CD4-positive, alpha-beta T cell treated with Interferon alpha-2 for 1 hour (primary cell): ENCODE results near the gene SLC34A3.
"Not testable (repeated sequence)": the region's sequence is repeated elsewhere in the genome, so short reads cannot be mapped to it uniquely, and the experiment has no call there.

ENCODE experiments used
- DNase-seq, 2 donors: peaks; one replicate each; pipeline ENCODE4 v3.0.0-alpha.2; 2020 to 2022

SLC34A3 gene

DNA sequence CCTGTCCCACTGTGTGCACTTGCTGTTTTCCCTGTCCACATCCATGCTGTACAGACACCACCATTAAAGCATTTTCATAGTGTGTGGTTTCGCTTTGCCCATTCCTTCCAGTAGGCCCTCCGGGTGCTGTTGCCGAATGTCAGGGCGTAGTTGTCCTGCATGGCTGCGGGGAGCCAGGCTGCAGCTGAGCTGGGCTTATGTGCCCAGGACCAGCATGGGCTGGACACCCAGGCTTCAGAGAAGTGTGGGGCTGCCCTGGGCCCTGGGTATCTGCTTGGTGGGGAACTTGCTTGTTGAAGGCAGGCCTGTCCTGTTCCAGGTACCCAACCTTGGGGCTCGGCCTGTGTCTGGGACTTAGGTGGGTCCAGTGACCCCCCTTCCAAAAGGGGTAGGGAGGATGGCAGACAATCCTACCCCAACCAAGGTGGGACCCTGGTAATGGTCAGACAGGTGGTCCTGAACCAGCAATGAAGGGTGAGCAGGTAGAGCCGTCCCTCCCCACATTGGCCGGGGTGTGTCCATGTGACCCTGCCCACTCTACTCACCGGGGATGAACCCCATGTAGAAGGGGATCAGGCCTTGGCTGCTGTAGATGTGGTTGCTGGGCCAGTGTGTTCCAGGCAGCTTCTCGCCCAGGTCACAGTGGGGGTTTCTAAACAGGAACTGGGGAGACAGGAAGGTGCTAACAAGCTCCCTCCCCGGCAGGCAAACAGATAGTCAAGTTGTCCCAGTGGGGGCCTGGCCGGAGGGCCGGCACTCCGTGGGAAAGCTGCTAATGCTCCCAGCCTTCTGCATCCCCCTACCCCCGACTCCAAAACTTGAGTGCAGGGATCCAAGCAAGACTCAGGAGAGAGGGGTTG lies 13.2 kb downstream of the SLC34A3 start:
- DNase-seq, result no peak

DNA sequence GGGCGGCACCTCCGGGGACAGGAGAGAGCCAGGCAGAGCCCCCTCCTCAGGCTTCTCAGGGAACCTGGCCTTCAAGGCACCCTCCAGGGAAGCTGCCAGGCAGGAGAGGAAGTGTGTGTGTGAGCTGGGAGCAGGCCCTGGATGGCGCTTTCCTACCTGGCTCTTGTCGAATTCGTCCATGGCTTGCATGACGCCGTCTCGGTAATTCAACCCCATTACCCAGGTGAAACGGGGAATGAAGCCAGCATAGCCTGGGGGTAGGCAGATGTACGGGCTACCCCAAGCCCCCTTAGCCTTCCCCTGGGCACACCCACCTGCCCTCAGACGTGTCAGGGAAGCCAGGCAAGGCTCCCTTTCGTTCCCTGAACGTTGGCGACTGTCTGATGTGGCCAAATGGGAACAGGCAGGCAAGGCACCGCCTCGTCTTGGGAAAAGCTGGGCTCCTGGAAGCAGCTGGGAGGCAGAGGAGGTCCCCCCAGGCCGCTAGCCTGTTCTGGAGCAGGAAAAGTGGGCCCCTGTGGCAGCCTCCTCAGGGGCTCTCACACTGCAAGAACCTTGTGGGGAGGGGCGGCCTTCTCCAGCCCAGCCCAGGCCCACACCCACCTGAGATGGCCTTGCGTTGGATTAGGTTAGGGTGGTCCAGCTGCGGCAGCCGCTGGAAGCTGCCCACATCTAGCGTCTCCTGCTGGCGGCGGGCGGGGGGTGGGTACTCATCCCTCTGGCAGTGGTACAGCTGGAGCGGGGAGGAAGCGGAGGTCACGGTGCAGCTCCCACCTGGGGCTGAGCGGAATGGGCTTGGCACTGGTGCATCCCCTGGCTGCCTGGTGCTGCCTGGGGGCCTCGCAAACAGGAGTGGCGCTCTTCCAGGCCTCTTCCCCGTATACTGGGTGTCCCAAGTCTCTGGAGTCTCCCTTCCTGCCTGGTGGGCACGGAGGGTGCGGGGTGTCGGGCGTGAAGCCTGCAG lies 14.1 kb downstream of the SLC34A3 start:
- DNase-seq, result no peak

DNA sequence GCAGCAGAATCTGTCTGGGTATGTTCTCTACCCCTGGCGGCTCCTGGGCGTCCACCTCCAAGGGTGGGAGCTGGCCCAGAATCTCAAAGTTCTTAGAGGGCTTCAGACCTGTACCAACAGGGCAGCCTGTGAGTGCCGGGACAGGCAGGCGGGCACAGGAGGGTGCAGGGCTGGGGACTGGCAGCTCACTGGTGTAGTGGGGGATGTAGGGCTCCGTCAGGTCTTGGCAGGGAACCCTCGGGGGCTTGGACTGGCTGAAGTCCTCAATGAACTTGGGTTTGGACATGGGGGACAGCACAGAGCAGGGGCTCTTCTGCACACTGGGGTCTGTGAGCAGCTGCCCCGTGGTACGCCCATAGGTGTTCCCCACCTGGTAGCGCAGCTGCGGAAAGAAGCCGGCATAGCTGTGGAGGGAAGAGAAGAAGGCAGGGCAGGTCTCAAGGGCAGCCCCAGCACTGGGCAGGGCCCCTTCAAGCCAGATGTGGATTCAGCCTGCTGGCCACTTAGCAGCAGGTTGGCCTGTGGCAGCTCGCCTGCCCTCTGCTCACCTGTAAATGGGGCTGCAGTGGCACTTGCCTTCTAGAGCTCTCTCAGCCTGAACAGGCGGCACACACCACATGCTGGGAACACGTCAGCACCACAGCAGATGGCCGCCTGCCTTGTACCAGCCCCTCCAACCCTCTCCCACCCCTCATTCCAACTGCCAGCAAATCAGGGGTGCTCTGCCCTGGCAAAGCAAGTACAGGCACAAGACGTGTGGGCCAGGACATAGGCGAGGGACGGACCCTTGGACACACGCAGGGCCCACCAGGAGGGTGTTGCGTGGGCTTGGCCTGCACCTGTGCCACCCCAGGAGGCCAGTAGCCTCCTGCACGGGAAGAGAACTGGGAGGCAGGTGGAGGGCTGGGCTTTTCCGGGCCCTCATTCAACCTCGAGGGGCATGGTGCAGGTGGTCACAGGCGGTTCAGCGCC lies 15.0 kb downstream of the SLC34A3 start:
- no peak for DNase-seq

DNA sequence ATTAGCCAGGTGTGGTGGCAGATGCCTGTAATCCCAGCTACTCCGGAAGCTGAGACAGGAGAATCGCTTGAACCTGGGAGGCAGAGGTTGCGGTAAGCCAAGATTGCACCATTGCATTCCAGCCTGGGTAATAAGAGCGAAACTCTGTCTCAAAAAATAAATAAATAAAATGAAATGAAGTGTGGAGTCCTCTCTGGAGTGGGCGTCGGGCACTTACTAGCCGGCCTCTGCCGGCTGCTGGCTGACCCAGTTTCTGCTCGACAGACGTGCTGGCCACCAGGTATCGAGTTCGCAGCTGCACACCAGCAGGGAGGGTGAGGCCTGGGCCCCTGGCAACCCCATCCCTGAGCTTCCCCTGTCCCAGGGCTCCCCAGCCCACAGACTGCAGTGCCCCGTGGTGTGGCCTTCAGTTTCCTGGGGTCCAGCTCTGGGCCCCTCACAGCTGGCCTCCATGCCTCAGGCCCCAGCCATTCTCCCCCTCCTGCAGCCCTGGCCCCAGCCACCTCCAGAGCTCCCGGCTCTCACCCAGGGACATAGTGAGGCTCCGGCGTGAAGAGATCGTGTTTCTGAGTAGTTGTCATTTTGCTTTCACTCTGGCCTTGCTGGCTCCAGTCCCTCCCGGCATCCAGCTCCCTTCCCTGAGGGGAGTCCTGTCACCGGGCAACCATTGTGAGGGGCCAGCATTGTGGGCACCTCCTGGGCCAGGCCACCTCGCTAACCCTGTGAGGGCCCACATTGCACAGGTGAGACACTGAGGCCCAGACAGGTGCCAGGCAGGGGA lies 16.6 kb downstream of the SLC34A3 start:
- no peak for DNase-seq

DNA sequence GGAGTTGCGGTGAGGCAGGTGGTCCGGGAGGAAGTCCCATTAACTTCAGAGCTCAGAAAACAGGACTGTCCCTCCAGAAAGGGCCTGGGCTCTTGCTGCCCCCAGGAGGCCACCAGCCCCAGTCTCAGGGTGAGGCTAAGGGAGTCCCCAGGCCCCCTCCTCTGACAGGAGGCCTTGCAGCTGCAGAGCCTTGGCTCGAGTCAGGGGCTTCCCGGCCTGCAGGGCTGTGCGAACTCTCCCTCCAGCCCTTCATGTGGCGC lies 17.1 kb downstream of the SLC34A3 start:
- no peak for DNase-seq

DNA sequence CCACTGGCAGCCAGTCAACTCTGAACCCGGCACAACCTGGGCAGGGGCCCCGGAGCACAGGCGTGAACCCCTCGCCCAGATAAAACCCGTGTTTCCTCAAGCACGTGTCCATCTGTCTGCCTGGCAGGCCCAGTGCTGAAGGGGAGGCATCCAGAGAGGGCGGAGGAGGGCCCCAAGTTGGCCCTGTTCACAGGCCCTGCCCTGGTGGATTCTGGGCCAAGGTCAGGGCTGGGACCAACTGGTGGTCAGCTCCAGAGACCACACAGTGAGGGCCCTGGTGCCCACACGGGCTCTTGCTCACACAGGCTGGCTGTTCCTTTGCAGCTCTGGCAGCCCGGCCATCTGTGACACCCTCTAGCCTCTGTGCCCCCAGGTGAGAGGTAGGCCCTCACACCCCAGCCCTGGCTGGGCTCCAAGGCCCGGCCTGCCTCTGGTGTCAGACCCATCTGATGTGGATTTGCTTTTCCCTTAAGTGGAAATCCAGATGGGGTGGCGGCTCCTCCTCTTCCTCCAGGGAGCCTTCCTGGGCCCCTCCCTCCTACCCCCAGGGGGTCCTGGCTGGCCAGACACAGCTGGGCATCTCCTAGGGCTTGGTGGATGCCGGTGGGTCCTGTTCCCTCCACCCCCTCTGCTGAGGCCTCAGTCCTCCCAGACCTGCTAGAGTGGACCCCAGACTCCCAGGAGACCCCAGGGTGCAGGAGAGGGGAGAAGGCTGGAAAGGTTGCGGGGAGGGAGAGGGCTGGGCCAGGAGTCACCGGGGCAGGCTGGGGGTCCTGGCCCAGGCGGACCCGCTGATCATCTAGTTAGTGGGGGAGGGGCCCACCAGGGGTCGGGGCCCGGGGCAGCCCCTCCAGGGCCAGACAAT lies 19.9 kb downstream of the SLC34A3 start:
- no peak for DNase-seq

DNA sequence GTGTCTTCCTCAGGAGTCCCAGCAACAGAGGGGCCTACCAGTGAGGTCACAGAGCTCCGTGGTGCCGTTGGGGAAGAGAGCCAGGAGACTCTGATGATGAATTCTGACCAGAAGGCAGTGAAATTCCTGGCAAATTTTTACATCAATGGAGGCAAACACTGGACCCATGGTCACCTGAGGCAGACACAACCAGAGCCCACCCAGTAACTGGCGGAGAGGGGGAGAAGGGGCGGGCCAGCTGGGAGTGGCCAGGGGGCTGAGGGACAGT lies 20.4 kb downstream of the SLC34A3 start, which contains the start of gene STPG3:
Gene STPG3 (plus strand): TSS at position 93 of the 268 bp plus-strand sequence. CDS start 1 bp downstream, at position 94.
- DNase-seq, result no peak

DNA sequence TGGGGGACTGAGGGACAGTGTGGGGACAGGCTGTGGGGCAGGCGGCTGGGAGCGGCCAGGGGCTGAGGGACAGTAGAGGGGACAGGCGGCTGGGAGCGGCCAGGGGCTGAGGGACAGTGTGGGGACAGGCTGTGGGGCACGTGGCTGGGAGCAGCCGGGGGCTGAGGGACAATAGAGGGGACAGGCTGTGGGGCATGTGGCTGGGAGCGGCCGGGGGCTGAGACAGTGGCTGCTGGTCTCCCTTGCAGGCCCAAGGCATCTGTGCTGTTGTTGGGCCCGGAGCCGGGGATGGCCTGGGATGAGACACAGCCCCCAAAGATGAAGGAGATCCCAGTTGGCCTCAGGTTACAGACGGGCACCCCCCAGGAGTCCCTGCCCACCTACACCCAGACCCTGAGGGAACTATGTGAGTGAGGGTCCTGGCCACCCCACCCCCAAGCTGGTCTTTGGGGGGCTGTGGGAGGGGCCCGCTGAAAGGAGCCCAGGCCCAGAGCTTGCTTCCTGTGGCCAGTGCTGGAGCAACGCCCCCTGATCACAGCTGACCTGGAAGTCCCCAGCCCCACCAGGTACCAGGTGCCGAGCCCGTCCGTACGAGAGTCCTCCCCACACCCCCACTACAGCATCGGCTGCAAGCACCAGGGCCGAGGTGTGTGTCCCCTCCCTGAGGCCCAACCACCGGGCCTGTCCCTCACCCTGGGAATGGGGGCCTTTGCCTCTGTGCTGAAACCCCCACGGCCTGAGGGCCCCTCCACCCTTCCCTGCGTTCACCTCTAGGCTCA lies 21.0 kb downstream of the SLC34A3 start:
- no peak for DNase-seq

DNA sequence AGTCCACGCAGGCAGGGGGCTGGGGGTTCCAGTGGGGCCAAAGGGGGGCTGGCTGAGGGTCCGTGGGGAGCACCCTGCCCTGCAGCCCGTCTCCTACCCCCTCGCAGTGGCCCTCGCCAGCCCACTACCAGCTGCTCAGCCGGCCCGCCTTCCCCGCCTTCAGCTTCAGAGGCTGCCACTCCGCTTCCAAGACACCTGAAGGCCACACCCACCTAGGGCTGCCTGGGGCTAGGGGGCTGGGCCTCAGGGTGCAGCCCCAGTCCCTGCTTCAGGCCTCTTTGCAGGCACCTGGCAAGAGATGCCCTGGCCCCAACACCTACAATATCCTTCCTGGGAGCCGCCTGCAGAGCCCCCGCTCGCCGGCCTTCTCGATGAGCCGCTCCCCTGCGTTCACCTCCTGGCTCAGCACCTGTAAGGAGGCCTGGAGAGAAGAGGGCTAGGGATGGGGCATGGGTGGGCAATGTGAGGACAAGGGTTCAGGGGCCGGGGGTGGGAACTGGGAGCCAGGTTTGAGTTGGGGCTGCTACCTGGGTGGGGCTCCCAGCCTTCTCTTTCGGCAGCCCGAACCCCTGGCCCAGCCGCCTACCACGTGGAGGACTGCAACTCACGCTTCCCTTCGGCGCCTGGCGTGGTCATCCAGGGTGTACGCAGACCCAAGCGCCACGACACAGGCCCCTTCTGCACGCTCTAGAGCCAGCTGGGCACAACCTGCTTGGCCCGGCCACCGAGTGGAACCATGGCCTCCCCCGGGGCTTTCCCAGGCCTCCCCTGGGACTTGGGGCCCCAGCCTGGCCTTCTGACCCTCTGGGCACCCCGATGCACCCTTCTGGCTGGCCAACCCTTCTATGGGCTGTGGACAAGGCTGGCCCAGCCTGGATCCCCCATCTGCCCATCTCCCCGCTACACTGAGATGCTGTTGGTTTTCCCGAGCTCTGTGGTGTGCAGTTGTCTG lies 22.1 kb downstream of the SLC34A3 start:
- no peak for DNase-seq

DNA sequence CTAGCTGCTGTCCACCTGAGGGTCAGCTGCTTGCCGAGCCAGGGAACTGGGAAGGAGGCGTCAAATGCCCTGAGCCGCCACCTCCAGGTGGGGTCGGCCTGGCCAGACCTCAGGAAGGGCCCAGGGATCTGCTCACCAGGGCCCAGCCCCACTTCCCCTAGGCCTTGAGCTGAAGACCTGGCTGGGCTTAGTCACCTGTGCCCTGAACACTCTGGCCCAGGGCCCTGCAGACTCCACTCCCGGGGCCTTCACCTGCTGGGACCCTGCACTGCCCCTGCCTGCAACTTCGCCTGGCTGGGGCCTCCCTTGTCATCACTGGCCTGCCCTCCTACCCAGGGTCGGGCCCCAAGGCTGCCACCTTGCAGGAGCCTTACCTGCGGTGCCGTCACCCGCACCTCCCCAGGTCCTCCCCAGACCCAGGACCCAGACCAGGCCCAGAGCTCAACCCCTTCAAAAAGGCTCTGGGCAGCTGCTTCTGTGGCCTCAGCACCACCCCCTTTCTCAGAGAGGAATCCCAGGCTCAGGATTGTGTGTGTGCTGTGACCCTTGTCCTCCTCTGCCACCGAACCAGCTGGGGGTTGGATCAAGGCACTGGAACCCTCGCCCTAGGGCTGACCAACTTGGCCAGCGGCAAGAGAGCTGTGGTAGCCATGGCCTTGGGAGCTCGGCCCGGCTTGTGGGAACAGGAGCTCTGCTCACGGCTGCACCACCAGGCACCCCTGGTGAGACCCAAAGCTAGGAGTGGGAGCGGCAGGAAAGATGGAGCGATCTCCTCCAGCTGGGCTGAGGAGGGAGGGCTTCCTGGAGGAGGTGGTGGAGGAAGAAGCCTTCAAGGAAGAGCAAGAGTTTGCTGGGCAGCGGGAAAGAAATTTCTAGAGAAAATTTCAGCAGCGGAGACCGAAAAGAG lies 23.3 kb downstream of the SLC34A3 start:
- no peak for DNase-seq

DNA sequence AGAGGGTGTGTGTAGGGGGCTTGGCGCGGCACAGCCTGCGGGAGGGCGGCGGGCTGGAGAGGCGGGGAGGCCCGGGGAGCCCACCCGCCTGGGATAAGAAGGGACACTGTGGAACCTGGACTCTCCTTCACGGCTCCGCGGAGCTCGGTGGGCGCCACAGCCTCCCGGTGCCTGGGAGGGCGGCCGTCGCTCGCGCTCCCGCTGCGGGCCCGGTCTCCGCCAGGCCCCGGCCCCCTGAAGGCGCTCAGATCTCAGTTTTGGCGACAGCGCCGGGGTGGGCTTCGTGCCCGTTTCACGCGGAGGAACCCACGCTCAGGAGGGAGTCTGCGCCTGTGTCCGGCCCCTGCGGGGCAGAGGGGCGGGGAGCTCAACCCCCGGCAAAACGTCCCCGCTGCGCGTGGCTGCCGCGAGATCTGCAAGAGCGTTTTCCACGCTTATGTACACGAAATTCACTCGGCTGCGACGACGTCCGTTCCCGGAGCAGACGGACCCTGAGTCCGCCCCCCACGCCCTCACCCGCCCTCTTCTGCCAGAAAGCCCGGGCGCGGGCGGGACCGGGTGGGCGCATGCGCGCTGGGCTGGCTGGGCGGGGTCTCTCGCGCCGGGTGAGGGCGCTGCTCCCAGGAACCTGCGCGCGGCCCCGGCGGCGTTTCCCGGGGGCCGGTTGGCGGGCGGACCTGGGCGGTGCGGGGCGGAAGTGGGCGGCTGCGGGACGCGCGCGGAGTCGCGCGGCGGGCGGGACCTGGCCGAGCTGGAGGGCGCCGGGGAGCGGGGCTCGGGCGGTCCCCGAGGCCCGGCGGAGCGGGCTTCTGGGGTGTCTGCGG lies 24.1 kb downstream of the SLC34A3 start, which contains the start of gene NELFB:
Gene NELFB (plus strand): TSS at position 704 of the 824 bp plus-strand sequence.
- peak; percentile 91 to 96 for DNase-seq

DNA sequence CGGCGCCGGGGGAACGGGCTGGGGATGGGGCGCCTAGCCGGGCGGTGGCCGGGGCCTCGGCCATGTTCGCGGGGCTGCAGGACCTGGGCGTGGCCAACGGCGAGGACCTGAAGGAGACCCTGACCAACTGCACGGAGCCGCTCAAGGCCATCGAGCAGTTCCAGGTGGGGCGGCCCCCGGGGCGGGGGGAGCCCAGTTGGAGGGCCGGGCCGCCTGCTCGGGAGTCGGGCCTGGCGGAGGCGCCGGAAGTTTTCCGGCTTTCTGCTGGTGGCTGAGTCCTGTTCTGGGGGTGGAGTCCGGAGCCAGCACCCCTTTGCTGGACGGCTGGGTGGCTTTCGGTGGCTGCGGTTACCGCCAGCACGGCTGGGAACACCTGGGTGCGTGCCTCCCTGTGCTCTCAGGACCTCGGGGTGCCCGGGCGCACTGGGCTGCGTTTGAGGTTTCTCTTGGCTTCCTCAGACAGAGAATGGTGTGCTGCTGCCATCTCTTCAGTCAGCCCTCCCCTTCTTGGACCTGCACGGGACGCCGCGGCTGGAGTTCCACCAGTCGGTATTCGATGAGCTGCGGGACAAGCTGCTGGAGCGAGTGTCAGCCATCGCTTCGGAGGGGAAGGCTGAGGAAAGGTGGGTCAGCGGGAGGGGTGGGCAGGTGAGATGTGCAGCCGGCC lies 24.9 kb downstream of the SLC34A3 start:
- no peak for DNase-seq

DNA sequence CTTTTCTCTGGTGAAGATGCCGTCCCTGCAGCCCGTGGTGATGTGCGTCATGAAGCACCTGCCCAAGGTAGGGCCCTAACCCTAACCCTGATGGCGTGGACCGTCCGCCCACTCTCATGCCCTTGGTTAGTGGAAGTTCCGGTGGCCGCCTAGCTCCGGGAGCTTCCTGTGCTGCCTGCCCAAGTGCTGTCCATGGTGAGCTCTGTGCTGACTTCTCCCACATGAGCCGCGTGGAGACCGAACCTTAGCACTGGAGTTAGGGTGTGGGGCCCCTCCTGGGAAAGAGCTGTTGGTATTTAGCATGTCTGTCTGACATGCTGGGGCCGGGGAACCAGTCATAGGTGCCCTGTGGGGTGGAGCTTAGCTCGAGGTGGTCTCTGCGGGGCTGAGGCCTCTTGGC lies 25.7 kb downstream of the SLC34A3 start:
- DNase-seq, result no peak

DNA sequence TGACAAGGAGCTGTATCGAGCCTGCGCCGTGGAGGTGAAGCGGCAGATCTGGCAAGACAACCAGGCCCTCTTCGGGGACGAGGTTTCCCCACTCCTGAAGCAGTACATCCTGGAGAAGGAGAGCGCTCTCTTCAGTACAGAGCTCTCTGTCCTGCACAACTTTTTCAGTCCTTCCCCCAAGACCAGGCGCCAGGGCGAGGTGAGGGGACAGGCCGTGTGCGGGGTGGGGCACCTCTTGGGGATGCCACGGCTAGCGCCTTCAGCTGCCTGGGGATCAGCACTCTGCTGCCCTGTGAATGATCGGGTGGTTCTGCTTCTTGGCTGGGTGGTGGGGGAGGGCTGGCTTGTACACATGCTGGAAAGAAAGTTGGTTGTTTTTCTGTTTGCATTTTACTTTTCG lies 26.2 kb downstream of the SLC34A3 start:
- no peak for DNase-seq

DNA sequence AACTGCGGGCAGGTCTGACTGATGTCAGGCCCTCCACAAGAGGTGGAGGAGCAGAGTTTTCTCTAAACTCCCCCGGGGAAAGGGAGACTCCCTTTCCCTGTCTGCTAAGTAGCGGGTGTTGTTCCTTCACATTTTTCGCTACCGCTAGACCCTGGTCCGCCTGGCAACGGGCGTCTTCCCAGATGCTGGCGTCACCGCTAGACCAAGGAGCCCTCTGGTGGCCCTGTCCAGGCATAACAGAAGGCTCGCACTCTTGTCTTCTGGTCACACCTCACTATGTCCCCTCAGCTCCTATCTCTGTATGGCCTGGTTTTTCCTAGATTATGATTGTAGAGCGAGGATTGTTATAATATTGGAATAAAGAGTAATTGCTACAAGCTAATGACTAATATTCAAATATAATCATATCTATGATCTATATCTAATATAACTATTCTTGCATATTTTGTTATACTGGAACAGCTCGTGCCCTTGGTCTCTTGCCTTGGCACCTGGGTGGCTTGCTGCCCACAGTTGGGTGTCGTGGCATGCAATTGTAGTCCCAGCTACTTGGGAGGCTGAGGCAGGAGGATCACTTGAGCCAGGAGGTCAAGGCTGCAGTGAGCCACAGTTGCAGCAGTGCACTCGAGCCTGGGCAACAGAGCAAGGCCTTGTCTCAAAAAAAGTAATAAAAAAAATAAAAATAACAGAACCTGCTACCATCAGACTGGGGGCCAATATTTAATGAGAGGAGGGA lies 31.6 kb downstream of the SLC34A3 start:
- not testable (repeated sequence) for DNase-seq

DNA sequence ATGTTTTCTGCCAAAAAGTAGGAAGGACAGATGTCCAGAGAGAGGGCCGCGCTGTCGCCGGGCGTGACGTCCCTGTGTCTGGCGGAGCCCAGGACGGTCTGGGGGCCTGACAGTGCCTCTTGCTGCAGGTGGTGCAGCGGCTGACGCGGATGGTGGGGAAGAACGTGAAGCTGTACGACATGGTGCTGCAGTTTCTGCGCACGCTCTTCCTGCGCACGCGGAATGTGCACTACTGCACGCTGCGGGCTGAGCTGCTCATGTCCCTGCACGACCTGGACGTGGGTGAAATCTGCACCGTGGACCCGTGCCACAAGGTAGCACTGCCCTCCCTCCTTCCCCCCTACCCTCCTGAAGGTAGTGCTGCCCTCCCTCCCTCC lies 32.2 kb downstream of the SLC34A3 start:
- no peak for DNase-seq
